AG10803 (cell line): ENCODE measurements around the gene WNT5B.

Source experiments
- DNase-seq: peaks from one replicate; pipeline ENCODE4 v3.0.0; 2010; ENCODE audit warnings: low read depth
- H3K4me3 ChIP-seq: 2 replicates; pipeline ENCODE4 v1.5.1; 2011; ENCODE audit warnings: mild to moderate bottlenecking, low read length, control low read depth
- TF ChIP-seq, protein P1 (sequence below): conservative IDR thresholded peaks from 2 replicates; pipeline ENCODE4 v1.5.1; 2011; ENCODE audit warnings: mild to moderate bottlenecking, low read length, control low read depth, inconsistent platforms

Gene WNT5B

DNA sequence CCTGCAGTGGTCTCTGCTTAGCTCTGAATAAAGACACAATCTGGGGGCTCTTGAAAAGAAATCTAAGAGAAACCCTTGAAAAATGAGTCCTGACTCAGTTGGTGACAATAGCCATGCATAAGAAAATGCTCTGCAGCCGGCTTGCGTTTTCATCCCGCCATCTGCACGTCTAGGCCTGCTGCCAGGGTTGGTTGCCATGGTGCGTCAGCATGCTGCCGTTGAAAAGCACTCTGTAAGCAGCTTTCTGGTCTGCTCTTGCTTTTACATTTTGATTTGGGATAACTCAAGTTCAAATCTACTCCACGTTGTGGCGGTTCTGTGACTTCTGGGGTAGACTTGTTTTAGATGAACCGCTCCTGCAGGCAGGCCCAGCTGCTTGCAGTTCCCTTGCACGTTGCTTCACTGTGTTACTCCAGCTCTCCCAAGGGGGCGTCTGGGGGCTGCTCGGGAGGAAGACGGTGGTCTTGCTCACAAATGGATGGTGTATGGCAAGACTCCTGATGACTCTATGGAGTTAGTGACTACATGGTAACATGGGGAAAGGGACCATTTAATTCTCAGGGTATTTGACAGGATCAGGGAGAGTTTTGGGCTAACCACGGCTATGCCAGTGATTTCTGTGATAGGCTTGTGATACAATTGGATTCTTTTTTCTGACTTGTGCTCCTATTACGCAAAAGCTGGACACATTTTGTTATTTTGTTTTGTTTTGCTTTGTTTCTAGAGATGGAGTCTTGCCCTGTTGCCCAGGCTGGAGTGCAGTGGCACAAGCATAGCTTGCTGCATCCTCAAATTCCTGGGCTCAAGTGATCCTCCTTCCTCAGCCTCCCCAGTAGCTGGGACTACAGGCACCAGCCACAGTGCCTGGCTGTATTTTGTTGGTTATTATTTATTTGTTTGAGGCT is 15.8 kb downstream of the WNT5B start:
- TF ChIP-seq, protein P1, sequence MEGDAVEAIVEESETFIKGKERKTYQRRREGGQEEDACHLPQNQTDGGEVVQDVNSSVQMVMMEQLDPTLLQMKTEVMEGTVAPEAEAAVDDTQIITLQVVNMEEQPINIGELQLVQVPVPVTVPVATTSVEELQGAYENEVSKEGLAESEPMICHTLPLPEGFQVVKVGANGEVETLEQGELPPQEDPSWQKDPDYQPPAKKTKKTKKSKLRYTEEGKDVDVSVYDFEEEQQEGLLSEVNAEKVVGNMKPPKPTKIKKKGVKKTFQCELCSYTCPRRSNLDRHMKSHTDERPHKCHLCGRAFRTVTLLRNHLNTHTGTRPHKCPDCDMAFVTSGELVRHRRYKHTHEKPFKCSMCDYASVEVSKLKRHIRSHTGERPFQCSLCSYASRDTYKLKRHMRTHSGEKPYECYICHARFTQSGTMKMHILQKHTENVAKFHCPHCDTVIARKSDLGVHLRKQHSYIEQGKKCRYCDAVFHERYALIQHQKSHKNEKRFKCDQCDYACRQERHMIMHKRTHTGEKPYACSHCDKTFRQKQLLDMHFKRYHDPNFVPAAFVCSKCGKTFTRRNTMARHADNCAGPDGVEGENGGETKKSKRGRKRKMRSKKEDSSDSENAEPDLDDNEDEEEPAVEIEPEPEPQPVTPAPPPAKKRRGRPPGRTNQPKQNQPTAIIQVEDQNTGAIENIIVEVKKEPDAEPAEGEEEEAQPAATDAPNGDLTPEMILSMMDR: no peak
- peak; percentile 85 for DNase-seq
- H3K4me3 ChIP-seq: no peak overlapping the region

DNA sequence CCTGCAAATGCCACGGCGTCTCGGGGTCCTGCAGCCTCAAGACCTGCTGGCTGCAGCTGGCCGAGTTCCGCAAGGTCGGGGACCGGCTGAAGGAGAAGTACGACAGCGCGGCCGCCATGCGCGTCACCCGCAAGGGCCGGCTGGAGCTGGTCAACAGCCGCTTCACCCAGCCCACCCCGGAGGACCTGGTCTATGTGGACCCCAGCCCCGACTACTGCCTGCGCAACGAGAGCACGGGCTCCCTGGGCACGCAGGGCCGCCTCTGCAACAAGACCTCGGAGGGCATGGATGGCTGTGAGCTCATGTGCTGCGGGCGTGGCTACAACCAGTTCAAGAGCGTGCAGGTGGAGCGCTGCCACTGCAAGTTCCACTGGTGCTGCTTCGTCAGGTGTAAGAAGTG is 16.8 kb downstream of the WNT5B start:
- no peak for DNase-seq
- TF ChIP-seq, protein P1: no peak
- no peak overlapping the region for H3K4me3 ChIP-seq

DNA sequence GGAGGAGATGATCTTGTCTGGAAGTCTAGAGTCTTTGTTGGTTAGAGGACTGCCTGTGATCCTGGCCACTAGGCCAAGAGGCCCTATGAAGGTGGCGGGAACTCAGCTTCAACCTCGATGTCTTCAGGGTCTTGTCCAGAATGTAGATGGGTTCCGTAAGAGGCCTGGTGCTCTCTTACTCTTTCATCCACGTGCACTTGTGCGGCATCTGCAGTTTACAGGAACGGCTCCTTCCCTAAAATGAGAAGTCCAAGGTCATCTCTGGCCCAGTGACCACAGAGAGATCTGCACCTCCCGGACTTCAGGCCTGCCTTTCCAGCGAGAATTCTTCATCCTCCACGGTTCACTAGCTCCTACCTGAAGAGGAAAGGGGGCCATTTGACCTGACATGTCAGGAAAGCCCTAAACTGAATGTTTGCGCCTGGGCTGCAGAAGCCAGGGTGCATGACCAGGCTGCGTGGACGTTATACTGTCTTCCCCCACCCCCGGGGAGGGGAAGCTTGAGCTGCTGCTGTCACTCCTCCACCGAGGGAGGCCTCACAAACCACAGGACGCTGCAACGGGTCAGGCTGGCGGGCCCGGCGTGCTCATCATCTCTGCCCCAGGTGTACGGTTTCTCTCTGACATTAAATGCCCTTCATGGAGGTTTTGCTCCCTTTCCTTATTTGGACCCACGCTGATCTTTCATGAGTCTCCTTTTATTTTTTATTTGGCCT is 17.7 kb downstream of the WNT5B start:
- TF ChIP-seq, protein P1: no peak
- no peak for DNase-seq
- H3K4me3 ChIP-seq: no peak overlapping the region

DNA sequence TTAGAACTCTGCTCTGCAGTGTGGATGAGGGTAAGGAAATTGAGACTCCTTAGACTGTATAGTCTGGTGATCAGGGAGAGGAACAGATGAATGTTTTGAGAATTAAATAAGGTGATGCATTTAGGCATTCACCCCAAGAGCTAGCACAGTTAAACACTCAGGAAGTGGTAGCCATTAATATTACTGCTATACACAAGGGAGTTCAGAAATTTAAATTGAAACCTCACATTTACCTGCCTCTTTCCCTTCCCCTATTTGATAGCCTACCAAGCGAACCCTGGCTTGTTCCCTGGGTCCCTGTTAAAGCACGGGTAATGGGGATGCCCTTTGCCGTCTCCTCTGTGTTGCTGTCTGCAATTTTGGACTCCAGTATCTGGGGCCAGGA is 18.2 kb downstream of the WNT5B start:
- DNase-seq: no peak
- TF ChIP-seq, protein P1: no peak
- H3K4me3 ChIP-seq: no peak overlapping the region

GRCh38 chr12:1650260-1650977 is 21.4 kb downstream of the WNT5B start:
- DNase-seq: peak; percentile 65
- H3K4me3 ChIP-seq: no peak overlapping the region
- TF ChIP-seq, protein P1: no peak

- no peak for DNase-seq
- H3K4me3 ChIP-seq: no peak overlapping the region
- TF ChIP-seq, protein P1: no peak
Measured at GRCh38 chr12:1650978-1651361, 21.9 kb downstream of the WNT5B start.
